MM.1S (cell line): ENCODE data around the gene SDHB.

ENCODE experiments used
- EZH2 ChIP-seq: fragments of 300-600 bp; sonication (generic); optimal IDR thresholded peaks from 2 replicates; pipeline ENCODE3; 2017; ENCODE audit warnings: low read depth, mild to moderate bottlenecking, antibody characterized with exemption, low read length, mixed read lengths
- TF ChIP-seq, protein P1 (sequence below): fragments of 300-600 bp; sonication (generic); IDR thresholded peaks from 2 replicates; pipeline ENCODE4 v1.5.1; 2016; ENCODE audit warnings: antibody characterized with exemption, low read length, mixed read lengths

DNA sequence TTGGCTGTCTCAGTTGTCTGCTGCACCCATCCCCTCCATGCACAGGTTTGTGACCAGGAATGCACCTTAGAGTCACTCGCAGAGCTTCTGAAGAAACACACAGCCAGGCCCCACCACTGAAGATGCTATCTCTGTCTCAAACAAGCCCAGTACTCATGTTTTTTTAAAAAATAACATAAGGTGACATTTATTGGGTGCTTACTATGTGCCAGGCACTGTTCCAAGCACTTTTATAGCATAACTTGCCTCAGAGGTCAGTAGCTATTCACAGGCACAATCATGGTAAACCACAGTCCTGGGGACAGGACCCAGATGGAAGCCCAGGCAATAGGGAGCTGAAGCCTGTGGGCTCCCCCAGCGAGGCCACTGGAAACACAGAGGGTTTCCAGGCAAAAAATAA, 33.3 kb downstream of the SDHB start:
- TF ChIP-seq, protein P1, sequence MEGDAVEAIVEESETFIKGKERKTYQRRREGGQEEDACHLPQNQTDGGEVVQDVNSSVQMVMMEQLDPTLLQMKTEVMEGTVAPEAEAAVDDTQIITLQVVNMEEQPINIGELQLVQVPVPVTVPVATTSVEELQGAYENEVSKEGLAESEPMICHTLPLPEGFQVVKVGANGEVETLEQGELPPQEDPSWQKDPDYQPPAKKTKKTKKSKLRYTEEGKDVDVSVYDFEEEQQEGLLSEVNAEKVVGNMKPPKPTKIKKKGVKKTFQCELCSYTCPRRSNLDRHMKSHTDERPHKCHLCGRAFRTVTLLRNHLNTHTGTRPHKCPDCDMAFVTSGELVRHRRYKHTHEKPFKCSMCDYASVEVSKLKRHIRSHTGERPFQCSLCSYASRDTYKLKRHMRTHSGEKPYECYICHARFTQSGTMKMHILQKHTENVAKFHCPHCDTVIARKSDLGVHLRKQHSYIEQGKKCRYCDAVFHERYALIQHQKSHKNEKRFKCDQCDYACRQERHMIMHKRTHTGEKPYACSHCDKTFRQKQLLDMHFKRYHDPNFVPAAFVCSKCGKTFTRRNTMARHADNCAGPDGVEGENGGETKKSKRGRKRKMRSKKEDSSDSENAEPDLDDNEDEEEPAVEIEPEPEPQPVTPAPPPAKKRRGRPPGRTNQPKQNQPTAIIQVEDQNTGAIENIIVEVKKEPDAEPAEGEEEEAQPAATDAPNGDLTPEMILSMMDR = no peak
- TF ChIP-seq EZH2 = no peak
